HG03432 (cell line): ENCODE measurements around the gene KCNMA1.

Experiments
- ATAC-seq: cut with Tn5 transposase; IDR thresholded peaks from one replicate; pipeline ENCODE4 v1.9.1; 2021; ENCODE audit warnings: mild to moderate bottlenecking, moderate library complexity; ENCODE audit not compliant: unreplicated experiment

The KCNMA1 gene

DNA sequence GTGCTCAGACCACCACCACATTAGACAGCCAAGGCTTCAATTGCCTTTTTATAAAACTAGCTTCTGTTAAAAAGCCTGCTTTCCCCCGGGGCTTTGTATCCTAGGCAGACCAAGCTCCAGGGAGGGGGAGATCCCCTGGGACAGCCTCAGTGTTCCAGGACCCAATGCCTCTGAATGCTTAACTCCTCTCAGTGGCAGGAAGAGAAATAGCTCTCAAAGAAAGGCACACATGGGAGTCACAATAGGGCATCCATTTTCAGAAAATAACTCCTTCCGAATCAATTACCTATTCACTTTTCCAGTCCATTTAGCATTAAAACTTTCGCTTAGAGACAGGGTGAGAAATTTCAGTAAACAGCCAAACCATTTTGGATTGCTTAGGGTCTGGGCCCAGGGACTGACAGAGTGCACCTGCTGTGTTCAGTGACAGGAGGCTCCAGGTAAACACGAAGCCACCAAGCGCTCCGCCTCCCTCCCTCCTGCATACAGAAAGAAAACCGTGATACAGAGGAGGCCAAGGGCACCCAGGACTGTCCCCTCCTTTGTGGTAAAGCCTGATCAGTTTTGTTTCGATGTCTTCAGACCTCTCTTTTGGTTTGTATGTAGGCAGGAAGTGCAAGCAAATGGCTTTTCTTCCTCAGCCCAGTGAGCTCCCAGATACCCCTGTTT, 599.7 kb downstream of the KCNMA1 start:
- no peak for ATAC-seq

DNA sequence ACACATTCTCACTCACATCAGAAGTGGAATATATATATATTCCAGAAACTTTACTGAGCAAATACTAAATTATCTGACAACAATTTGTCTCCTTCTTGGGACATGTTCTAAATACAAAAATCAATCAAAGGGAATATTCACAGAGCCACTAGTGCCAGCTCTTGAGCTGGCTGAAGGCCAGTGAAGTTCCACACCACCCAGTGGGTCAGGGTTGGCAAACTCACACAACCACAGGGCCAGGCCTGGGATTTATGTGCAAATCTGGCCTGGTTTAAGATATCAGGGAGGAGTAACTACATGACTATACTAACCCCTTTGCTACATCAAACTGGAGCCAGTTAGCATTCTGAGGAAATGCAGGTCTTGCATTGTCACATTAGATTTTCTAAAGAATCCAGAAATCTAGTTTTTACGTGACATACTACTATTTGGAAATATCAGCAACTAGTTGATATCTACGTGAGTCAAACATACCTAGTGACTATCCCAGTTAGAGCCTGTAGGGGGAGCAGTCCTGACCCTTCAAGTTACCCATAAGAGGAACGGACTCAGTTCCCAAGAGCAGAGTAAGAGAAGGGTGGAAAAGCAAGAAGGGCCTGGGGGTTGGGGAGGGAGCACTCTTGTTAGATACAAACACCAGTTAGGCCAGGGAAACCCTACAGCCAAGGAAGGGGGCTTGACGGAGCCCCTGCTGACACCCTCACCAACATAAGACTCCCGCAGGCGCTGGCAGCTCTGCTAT, 600.4 kb downstream of the KCNMA1 start:
- no peak for ATAC-seq

DNA sequence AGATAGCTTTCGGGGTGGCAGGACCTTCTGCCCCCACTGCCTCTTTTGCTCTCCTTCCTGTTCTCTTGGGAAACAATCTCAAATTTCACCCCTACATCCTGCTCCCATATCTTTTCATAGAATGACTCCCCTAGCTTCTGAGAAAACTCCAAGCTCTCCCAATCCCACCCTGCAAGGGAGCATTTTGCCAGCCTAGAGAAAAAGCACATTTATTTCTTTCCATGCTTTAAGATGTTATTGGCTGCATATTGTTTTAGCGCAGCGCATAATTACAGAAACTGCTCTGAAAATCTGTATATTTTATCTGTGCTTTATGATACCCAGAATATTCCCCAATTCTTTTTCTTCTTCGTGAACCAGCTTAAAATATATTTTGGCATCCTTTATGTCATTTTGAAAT, 601.3 kb downstream of the KCNMA1 start:
- no peak for ATAC-seq

DNA sequence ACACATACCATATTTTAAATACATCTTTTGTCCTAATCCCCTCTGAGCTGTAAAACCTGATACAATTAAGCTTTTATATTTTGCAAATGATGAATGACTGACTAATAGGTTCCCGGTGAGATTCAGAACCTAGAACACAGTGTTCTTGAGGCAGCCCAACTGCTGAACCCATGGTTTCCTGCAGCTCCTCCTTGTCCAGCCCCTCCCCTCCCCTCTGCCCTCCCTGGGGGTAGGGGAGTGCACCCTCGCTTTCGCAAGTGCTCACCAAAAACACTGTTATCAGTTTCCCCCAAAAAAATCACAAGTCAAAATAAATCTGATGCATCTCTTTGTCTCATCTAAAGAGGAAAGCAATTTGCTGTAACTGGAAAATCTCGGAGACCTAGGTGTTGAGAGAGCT, 602.8 kb downstream of the KCNMA1 start:
- no peak for ATAC-seq

DNA sequence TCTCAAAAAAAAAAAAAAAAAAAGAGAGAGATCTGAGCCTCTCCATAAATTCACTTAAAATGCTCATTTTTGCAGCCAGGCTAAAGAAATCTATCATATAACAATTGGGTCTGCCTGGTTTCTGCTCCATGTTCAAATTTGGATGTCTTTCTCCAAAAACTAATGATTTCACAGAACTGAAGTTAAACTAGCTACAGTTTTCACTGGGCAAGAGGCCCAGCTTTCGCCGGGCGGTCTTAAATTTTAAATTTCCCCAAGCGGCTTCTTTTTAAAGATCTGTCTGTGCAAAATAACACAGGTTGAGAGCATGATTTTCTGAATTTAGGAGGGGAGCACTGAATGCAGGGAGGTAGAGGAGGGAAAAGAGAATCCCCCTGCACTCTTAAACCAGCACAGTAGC, 603.4 kb downstream of the KCNMA1 start:
- no peak for ATAC-seq

DNA sequence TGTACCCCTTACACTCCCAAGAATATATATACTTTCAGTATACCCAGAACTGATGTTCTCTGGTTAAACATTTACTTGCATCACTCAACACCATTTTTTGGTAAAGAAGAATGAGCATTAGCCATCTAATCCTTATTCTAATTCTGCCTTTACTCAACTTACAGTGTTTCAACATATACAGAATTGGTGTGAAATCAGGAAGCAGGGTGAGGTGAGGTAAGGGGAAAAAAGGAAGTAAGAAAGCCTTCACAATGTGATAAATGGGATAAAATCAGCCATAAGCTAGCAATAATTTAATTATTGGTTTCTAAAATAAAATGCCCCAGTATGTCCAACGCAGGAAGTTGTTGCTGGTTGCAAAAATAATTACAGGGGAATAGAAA, 605.4 kb downstream of the KCNMA1 start:
- no peak for ATAC-seq

DNA sequence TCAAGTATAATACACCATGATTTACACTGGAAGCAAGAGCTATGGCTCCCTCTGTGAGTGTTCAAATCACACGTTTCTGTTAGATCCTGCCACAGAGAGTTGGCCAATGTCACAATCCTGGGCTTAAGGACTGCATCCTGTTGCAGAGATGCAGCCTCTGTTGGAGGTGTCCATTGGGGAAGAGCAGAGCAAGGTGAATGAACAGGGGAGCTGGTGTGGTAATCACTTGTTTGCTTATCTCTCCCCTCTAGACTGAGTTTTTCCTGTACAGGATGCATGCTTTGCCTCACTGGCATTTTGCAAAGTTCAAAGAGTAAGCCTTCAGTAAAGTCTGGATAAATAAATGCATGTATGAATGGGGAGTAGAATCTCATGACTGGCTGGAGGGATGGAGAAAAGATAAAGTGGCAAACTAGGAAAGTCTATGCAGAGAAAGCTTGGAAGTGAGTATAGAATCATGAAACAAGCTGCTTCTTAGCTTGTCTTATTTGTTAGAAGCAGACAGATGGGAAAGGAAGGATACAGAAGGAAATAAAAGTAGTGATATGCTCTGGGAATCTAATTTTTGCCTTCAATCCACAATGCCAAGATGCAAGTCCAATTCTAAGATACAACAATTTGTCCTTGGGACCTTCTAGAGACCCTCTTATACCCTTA, 605.9 kb downstream of the KCNMA1 start:
- no peak for ATAC-seq

DNA sequence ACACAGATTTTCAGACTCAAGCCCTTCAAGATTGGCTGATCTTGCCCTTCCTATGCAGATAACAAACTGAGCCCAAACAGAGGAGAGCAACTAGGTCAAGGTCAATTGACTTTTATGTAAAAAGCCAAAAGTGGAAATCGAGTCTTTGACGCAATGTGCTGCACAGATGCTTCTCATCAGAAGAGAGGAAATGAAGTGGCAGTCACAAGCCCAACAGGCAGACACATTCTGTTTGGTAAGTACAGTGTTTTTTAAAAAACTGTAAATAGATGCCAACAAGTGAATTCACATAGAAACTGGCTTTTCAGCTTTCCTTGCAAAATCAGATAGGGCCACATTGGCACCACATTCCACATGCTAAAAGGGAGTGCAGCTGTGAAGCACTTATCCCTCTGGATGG, 606.6 kb downstream of the KCNMA1 start:
- no peak for ATAC-seq

DNA sequence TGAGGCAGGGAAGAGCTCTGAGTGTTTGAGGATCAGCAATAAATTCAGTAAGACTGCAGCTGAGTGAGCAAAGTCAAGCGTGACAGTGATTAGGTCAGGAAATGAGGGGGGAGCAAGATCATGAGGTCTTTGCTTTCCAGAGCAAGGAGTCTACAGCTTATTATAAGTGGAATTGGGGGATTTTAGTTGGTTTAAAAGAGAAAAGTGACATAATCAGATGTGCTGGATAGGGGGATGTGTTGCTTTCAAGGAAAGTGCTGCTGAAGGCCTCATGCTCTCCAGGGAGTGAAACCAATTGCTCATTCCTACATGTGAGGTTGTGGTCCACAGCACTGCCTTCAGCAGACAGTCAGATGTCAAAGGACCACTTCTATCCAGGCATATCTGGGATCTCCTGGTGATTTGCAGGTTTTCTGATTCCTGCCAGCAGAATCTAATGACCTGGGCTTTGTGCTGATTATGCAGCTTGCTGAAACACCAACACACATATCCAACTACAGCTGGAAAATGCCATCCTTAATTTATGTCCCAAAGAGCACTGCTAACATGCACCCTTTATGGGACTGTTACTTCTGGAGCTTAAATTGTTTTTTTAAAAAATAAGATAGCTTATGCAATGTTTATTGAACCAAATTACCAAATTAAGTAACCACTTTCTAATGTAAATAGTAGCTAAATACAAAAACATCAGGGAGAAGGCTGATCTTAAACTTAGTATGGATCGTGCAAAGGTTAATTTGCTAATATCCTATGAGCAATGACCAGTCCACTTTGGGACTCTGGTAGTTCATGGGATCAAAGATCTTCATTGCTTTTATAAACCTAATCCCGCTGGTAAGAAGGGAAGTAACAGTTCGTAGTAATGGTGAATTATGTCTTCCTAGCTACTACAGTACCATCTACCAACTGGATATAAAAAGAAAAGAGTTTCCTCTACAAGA, 607.6 kb downstream of the KCNMA1 start:
- ATAC-seq: no peak

DNA sequence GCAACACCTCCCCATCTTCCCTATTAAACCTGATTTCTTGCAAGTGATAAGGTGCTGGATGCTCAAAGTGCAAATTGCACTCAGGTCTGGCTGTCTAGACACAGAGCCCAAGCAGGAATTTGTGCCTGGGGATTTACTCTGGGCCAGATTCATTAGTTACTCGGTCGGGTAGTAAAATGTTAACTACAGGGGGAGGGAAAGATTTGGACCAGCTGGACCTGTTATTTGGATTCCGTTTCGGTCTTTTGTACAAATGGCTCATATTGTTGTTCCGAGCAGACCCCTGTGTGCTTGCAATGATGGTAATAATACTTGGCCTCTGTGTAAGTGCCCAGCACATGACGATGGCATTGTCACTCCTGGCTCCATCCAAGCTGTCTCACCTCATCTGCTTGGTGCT, 609.6 kb downstream of the KCNMA1 start:
- no peak for ATAC-seq

DNA sequence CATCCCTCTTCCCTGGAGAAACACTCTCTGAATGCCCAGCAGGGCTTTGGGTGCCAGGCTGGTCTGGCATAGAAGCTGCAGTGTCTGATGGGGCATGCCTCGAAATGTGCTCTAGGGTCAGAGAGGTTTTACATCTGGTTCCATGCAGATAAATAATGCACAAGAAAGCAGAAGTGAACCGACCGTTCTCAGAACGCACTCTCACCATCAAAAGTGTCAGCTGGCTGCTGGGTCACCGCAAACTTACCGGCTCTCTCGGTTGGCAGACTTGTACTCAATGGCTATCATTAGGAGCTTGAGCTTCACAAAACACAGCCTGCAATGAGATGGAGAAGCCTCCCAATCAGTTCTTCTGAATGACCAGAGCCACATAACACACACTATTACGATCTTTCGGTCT, 610.0 kb downstream of the KCNMA1 start:
- peak; percentile 91 for ATAC-seq

DNA sequence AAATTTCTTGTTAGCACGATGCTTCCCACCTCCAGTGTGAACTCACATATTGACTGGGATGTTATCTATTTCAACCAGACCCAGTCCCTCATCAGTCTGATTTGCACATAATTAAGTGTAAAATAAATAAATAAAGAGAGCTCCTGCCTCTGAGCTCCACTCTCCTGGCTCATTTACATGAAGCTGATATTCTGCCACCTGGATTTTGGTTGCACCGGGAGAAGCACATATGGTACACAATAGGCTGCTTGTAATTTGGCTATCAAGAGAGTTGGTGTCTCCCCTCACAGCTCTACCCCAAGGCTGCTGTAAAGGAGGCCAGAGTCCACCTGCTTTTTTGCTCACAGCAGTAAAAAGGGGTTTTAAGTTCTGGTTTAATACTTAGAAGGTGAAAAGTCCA, 610.5 kb downstream of the KCNMA1 start:
- ATAC-seq: peak; percentile 12

DNA sequence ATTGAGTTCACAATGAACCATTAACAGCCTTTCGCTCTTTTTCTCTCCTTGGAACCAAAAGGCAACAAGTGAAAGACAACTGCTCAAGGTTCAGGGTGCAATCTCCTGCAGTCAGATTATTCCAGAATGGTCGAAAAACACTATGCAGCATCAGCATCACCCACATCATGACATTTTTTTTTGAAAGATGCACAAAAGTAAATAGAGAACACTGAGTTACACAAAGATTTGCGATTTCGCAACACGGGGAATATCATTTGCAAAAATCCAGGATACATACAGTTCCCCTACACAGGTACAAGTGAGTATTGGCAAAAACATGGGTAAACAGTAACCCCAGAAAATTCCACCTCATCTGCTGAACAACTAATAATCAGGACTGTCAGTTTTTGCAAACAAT, 611.5 kb downstream of the KCNMA1 start:
- ATAC-seq: no peak

DNA sequence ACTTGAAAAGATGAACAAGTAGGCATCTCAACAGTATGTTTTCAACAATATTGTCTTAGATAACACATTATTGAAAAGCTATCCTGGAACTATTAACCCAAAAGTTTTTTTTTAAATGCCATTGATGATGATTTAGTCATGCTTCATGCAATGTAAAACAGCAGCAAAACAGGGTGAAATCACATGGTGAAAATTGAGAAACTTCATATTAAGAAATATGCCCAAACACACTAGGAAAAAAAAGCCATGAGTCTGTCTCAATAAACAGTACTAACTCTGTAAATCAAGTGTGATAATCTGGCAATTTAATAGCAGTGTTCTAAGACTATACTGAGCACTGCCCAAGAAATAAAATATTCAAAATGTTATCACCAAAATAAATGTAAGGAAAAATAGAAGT, 613.1 kb downstream of the KCNMA1 start:
- no peak for ATAC-seq

DNA sequence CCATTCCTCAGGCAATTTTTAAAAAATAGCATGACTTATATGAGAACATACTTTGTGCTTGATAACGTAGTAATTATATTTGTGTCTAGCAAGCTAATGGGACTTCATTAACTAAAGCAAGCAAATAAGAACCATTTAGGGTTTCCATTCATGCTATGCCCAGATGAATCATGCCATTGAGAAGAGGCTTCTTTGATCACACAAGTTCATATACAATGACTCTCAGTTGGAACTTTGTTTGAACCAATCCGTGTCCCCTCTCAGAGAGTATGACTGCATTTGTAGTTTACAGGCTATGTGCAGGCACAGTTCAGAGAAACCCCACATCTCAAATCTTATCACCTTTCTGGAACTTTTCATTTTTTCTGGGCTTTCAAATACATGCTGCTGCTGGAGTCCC, 614.2 kb downstream of the KCNMA1 start:
- no peak for ATAC-seq

DNA sequence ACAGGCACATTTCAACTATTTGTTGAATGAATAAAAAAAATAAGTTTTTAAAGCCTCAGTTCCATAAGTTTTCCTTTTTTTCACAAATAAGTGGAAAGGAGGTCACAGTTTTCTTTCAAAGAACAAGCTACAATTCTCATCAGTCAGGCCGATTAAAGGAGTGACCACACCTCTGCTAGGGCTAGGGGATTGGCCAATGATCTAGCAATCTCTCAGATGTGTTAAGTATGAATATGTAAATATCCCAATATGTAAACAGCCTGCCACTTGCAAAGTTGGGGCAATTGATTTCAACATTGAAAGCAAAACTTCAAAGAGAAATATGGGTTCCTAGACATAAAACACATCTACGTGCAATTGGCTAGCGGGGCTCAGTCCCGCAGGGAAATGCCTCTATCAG, 614.9 kb downstream of the KCNMA1 start:
- ATAC-seq: no peak

DNA sequence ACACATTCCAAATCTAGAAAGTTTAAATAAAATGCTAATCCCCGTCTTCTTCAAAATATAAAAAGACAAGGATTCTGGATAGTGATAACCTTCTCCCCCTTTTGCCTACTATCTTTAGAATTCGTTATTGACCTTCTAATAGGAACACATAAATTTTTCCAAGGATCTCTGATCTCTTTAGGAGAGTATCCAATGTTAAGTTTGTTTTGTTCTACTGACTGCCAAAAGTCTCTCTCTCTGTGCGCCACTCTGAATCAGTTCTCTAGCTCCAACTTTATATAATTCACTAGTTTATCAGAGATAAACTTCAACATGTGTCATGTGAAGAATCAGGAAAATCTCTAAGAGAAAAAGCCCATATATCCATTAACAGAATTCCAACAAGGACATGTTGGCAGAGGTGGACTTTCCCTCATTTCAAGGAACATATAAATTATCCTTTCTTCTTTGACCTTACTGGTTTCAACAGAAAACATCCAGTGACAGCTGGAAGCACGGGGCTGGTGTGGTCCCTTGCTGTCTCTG, 615.6 kb downstream of the KCNMA1 start:
- no peak for ATAC-seq

DNA sequence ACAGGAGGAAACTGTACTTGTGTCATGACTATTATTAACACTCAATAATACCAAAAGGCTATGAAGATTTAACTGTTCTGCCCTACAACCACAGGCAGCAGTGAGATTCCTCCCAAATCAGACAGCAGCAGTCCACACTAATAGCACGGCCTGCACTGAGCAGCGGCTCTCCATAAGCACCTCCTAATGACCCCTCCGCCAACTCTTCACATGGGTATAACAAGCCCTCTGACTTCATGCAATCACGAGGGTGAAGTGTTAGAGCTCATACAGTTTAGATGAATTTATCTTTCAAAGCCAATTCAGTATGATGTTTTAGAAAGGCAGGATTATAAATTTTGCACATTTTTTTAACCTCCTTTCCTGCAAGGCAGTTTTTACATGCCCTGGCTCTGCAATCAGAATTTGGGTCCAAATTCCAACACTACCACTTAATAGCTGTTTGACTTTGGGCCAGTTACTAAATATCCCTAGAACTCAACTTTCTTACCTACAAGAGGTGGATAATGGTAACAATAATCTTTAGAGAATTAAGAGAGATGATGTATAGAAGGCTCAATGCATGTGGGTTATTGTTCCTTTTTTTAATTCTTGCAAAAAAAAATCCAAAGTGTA, 617.1 kb downstream of the KCNMA1 start:
- no peak for ATAC-seq

DNA sequence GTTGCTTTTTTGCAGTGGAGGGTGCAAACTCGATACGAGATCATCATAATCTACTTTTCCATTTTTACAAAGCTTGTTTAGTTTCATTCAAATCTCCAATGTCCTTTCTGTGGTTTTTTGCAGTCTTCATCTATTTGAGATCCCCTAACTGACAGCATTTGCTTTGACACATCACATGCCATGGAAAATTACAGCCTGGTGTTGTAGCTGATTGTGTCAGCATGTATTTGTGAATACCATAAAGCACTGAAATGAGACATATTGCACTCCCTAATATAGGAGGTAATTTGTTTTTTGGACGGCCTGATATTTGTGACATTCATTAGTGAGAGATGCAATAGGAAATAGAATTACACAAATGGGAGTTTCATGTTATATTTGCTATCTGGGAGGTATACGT, 620.8 kb downstream of the KCNMA1 start:
- no peak for ATAC-seq

DNA sequence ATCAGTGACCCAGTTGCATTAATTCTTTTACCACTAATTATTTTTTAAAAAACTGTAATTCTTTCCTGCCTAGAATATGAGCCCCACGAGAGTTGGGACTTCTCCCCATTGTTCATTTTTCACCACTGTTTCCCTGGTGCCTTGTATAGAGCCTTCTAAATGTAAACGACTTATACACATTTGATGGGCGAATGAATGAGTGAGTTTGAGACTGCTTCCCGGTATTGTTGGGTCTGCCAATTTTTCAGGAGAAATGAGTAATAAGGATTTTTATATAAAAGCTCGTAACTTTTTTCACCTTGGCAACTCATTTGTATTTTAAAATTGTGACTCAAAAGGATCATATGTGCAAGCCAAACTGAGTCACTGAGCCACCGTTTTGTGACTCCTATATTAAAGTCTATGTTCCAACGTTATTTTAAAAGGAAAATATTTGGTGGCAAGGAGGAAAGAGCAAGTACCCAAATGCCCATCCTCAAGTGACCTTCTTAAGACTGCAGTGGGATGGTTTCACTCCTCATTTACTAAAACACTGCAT, 621.3 kb downstream of the KCNMA1 start:
- no peak for ATAC-seq
